GM19452 (cell line): Measurements from ENCODE around the gene COL11A1.
A peak's percentile ranks its signal among the peaks of the same experiment; 100 is the strongest.
"Not testable (repeated sequence)": the region's sequence is repeated elsewhere in the genome, so short reads cannot be mapped to it uniquely, and the experiment has no call there.

Source experiments
- ATAC-seq: cut with Tn5 transposase; IDR thresholded peaks from one replicate; pipeline ENCODE4 v1.9.1; 2021; ENCODE audit not compliant: unreplicated experiment

The COL11A1 gene

GRCh38 chr1:103108376-103109150 is at the start of gene COL11A1:
Gene COL11A1, minus strand, starts transcription at chr1:103108522. Its CDS starts 344 bp downstream, at chr1:103108178.
- no peak for ATAC-seq

DNA sequence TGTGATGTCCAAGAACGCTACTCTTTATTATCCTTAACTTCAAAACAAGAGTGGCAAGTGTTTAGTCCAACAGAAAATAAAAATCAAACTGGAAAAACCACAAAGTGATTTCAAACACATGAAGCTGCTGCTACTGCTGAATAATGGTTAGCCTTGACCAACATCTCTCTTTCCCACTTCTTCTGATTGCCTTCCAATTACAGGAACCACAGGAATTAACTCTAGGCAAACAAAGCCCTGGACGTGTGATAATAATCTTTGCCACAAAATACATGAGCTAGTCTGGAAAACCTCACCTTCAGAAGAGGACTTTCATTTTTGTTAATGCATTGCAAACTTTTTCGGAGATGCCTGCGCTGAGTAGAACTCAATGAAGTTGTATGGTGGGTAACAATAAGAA is 48.6 kb upstream of the COL11A1 start:
- ATAC-seq = no peak

GRCh38 chr1:103146166-103146565 is 37.8 kb upstream of the COL11A1 start:
- ATAC-seq = no peak

GRCh38 chr1:103145449-103145848 is 37.1 kb upstream of the COL11A1 start:
- ATAC-seq = no peak

DNA sequence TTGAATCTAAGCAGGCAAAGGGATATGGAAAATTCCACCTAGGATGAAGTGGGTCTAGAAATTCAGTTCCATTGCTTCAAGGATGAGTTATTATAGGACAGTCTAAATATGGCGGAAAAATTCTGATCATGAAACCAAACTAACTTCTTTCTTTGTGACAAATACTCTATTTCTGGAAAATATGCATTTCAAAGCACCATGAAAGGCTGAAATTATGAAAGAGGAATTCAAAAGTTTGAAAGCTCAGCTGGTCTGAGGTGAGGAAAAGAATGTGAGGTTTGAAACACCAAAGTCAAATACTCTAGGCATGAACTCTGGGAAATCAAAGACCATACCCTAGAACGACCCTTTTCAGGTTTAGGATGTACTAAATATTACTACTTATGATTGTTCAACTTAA is 36.4 kb upstream of the COL11A1 start:
- ATAC-seq = no peak

DNA sequence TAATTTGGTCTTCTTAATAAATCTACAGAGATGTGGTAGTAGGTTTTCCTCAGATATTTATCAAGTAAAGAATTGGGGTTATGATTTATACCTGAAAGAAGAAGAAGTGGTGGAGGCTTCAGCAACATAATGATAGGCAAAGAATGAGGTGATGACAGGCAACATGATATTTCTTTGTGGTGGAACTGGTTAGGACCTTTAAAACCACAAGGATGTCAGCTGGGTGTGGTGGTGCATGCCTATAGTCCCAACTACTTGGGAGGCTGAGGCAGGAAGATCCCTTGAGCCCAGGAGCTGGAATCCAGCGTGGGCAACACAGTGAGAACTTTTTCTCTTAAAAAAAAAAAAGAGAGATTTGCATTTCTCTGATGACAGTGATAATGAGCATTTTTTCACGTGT is 34.1 kb upstream of the COL11A1 start:
- no peak for ATAC-seq

- no peak for ATAC-seq
Observed at GRCh38 chr1:103129796-103130195, 21.5 kb upstream of the COL11A1 start.

DNA sequence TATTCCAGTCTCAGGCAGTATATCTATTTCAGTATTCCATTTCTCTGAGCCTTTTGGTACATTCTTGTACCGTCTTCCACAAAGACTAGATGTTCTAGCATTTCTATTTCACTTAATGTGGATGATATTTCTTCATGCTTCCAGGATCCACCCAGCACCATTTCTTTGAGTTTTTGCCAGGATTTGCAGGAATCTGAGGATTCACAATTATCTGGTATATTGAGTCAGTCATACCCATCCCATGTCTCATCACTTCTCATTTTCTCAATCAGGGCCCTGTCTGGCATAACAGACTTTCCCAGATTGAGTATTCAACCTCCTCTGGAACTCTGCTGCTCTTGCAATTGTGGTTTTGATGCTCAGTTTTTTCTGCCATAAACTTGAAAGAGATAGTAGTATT is 20.9 kb upstream of the COL11A1 start:
- ATAC-seq = no peak

- ATAC-seq = not testable (repeated sequence)
Observed at GRCh38 chr1:103128256-103128655, 19.9 kb upstream of the COL11A1 start.

DNA sequence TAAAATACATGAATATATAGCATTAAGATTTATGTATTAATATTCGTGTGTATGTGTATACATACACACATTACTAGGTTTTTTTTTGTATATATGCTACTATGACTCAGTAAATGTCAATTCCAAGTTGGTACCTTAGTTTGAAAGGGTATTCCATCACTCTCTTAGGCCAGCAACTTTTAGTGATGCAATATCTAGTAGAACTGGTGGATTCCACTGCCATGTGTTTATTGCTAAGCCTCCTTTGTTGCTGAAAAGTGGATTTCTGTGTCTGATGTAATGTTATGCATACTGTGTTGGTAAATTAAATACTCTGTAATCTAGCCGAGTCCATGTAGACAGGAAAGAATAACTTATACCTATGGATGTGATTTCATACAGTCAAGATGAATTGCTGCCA is 16.9 kb upstream of the COL11A1 start:
- no peak for ATAC-seq

GRCh38 chr1:103122983-103123720 is 14.8 kb upstream of the COL11A1 start:
- no peak for ATAC-seq

DNA sequence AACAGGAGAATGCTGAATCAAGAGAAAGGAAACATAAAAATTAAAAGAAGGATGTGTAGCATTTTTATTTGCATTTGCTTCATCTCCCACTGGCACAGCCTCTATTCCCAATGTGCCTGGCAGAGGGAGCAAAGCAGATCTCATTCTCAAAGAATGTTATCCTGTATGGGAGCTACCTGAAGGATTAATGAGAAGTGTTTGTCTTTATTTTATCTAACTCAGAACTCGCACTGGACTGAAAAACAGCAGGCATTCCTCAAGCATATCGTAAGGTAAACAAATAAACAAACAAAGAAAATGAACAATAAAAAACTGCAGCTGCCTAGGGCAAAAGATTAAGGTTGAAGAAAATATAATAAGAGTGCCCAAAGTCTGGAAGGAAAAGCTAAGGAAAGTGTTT is 12.7 kb upstream of the COL11A1 start:
- ATAC-seq = no peak

DNA sequence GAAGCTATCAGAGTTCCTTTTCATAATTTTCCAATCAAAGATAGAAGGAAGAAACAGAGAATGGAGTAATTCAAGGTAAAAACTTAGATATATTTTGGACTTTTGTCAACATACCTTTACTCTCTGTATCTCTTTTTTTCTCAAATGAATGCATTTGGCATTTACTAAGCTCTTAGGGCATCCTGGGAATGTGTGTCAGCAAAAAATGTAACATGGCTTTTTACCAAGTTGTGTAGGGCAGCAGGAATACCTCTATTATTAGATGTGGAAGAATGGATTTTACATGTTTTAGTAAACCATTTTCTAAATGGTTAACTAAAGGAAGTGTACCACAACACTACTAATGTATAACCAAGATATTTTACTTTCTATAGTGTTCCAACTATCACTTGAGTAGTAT is 4.2 kb upstream of the COL11A1 start:
- no peak for ATAC-seq

DNA sequence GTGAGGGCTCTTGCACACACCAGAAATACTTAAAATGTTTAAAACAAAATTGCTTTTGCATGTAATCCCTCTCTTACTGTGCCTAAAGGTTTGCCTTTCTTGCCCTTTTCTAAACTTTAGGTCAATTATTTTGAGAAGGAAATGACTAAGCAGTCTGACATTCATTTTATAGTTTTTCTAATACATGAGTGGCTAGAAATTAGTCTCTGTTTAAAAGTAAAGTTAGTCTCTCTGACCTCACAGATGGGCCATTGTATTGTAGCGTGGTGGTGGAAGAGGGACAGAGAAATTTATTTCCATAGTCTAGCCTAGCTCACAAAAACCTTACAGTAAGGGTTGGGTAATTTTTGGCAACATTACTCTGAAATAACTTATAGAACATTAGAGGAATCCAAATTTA is 3.6 kb upstream of the COL11A1 start:
- no peak for ATAC-seq

GRCh38 chr1:103110701-103111100 is 2.4 kb upstream of the COL11A1 start:
- no peak for ATAC-seq

DNA sequence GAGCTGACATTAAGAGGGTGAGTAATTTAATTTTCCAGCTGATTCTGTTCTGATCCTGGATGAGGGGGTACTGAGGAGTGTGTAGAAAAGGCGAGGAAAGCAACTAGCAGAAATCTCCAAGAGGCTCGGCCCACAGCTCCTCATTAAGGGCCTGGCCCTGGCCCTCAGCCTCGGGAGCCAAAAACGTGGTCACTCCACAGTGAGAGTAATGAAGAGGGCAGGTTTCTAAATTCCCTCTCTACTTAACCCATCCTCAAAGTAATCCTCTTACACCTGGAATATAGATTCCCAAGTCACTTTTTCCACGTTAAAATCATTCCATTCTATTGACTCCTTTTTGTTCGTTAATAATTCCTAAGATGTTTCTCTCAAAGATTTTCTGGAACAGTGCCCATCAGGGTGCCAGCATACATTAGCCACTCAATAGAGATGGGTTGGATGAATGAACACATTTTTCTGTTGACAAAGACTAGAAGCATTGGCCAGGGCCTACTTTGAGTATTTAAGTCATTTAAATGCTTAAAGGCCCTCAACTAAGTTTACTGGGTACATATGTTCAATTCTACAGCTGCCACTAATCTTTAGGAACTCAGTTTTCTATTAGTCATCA is 1.1 kb upstream of the COL11A1 start:
- no peak for ATAC-seq

GRCh38 chr1:103107741-103108375 is 464 bp downstream of the COL11A1 start:
- ATAC-seq = no peak

GRCh38 chr1:103106426-103107341 is 1.6 kb downstream of the COL11A1 start:
- peak; percentile 76 for ATAC-seq

DNA sequence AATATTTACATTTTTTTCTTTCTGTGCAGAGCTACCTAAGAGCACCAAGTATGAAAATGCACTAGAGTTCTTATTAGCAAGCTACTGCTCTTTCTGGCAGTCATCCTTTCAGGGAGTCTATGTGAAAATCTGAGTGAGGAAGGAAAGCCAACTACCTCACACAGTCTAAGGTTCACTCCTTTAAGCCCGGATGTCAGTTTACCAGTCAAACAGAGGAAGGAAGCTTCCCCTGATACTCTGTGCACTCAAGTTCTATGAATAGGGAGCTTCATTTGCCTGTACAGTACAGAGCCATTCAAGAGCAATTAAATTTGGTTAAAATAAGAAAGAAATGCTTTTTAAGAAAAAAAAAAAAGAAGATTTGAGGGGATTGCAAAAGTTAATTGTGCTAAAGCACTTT is 6.9 kb downstream of the COL11A1 start:
- ATAC-seq = no peak

DNA sequence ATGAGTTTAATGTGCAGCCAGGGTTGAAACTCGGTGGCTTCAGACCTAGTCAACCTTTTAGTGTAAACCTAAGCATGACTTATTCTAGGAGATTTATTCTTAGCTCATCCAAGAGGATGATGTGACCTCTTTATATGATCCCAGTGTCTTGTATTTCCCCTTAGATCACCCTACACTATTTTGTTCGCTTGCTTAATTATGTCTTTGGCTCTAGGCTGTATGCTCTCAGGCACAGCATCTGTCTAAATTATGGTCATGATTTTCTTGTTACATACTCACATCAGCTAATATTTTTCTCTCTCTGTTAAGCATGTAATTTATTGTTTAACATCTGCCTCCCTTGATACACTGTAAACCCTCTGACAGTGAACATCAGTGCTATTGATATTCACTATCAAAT is 19.1 kb downstream of the COL11A1 start:
- ATAC-seq = no peak

DNA sequence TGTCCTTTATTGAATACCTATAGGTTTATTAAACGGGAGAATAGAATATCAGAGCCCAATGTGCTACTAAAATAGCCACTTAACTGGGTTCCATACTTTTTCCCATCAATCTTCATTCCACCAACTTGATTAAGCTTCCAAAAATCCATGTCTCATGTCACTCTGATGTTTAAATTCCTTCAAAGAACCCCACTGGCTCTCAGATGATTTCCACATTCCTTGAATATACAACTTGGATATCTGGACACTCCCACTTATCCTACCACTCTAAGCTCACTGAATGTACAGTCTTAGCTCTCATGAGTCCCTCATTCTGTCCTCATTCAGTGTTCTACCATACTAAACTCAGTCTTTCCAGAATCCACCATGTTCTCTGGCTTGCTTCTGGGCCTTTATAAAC is 21.1 kb downstream of the COL11A1 start:
- ATAC-seq = no peak
